IMR-90 (cell line): ENCODE results near the gene EP300. TPM values are rescaled to one million over a fixed set of nuclear protein-coding genes. Genes with fewer than 3 reads are reported as not detected.

ENCODE experiments used
- ATAC-seq: fragments of 200-7000 bp; cut with Tn5 transposase; 2 replicates; pipeline ENCODE4 v1.9.1; 2020; ENCODE audit warnings: low read depth, mild to moderate bottlenecking, moderate library complexity
- BruUV-seq: library from RNA; stranded (reverse); fragments of 400-500 nt; replicated peaks from 2 replicates; lab custom pipeline; 2021; lab: Mats Ljungman, UMichigan
- CTCF ChIA-PET: fragments of 300-600 bp; formaldehyde crosslinking; extraction: SDS; loops from one replicate; lab custom pipeline; 2021; ENCODE audit warnings: antibody characterized with exemption; lab: Yijun Ruan, JAX
- POLR2A ChIA-PET: fragments of 300-600 bp; sonication (Branson Sonifier 250); formaldehyde crosslinking; loops from one replicate; lab custom pipeline; 2022; ENCODE audit warnings: antibody characterized with exemption; ENCODE audit not compliant: unreplicated experiment; lab: Charles Lee
- DNase-seq: peaks from one replicate; pipeline ENCODE4 v3.0.0; 2013
- H2AFZ ChIP-seq: replicated peaks from 2 replicates; pipeline ENCODE3; 2013; ENCODE audit warnings: low read length, mild to moderate bottlenecking; ENCODE audit not compliant: poor library complexity
- H2AK5ac ChIP-seq: 2 replicates; pipeline ENCODE4 v1.6.1; 2013; ENCODE audit warnings: low read depth, low read length, inconsistent platforms
- H2AK9ac ChIP-seq: replicated peaks from 2 replicates; pipeline ENCODE3; 2013; ENCODE audit warnings: mild to moderate bottlenecking, low read depth, low read length, moderate library complexity; ENCODE audit not compliant: poor library complexity
- H2BK120ac ChIP-seq: 2 replicates; pipeline ENCODE4 v1.6.1; 2013; ENCODE audit warnings: low read depth, low read length, inconsistent platforms
- H2BK15ac ChIP-seq: 3 replicates; pipeline ENCODE4 v1.6.1; 2013; ENCODE audit warnings: low read depth, low read length, inconsistent platforms
- H2BK20ac ChIP-seq: 2 replicates; pipeline ENCODE4 v1.6.1; 2013; ENCODE audit warnings: low read depth, mild to moderate bottlenecking, inconsistent platforms, low read length, moderate library complexity
- H2BK5ac ChIP-seq: 2 replicates; pipeline ENCODE4 v1.6.1; 2013; ENCODE audit warnings: mild to moderate bottlenecking, low read depth, low read length, inconsistent platforms; ENCODE audit not compliant: poor library complexity, severe bottlenecking
- H3K14ac ChIP-seq: replicated peaks from 2 replicates; pipeline ENCODE4 v1.6.1; 2013; ENCODE audit warnings: low read depth, low read length, inconsistent platforms
- H3K18ac ChIP-seq: 2 replicates; pipeline ENCODE4 v1.6.1; 2013; ENCODE audit warnings: low read depth, low read length, control low read depth
- H3K23ac ChIP-seq: 2 replicates; pipeline ENCODE4 v1.6.1; 2013; ENCODE audit warnings: low read depth, low read length, inconsistent platforms
- H3K27ac ChIP-seq: 2 replicates; pipeline ENCODE4 v1.5.1; 2013; ENCODE audit warnings: mild to moderate bottlenecking, control low read depth, low read length; ENCODE audit not compliant: insufficient read depth
- H3K27me3 ChIP-seq: 2 replicates; pipeline ENCODE4 v1.6.1; 2013; ENCODE audit warnings: low read length; ENCODE audit not compliant: control insufficient read depth, insufficient read depth
- H3K36me3 ChIP-seq: 2 replicates; pipeline ENCODE4 v1.6.1; 2013; ENCODE audit warnings: low read length, mixed read lengths; ENCODE audit not compliant: control insufficient read depth, insufficient read depth
- H3K4ac ChIP-seq: 2 replicates; pipeline ENCODE4 v1.6.1; 2013; ENCODE audit warnings: low read depth, low read length, inconsistent platforms
- H3K4me1 ChIP-seq: 2 replicates; pipeline ENCODE4 v1.6.1; 2013; ENCODE audit warnings: low read length, mixed read lengths; ENCODE audit not compliant: control insufficient read depth, insufficient read depth
- H3K4me2 ChIP-seq: 2 replicates; pipeline ENCODE4 v1.6.1; 2013; ENCODE audit warnings: low read depth, mild to moderate bottlenecking, control low read depth, low read length, moderate library complexity
- H3K4me3 ChIP-seq: 2 replicates; pipeline ENCODE4 v1.5.1; 2013; ENCODE audit warnings: low read depth, mild to moderate bottlenecking, control low read depth, low read length, moderate library complexity; ENCODE audit not compliant: insufficient read depth
- H3K56ac ChIP-seq: 2 replicates; pipeline ENCODE4 v1.6.1; 2013; ENCODE audit warnings: low read length, inconsistent platforms; ENCODE audit not compliant: insufficient read depth; ENCODE audit errors: extremely low read depth
- H3K79me1 ChIP-seq, 2 experiments: 2 replicates each; pipeline ENCODE4 v1.6.1; 2013; ENCODE audit warnings: low read length in 2 of 2, inconsistent platforms in 1 of 2, low read depth in 1 of 2
- H3K9ac ChIP-seq: 2 replicates; pipeline ENCODE4 v1.6.1; 2013; ENCODE audit warnings: low read depth, low read length, control low read depth
- H3K9me1 ChIP-seq: 2 replicates; pipeline ENCODE4 v1.6.1; 2013; ENCODE audit warnings: low read length, inconsistent platforms; ENCODE audit not compliant: insufficient read depth
- H3K9me3 ChIP-seq: 2 replicates; pipeline ENCODE4 v1.6.1; 2013; ENCODE audit warnings: low read length; ENCODE audit not compliant: control insufficient read depth, insufficient read depth
- H4K20me1 ChIP-seq: 2 replicates; pipeline ENCODE4 v1.6.1; 2013; ENCODE audit warnings: low read length, inconsistent platforms; ENCODE audit not compliant: insufficient read depth
- H4K5ac ChIP-seq: 2 replicates; pipeline ENCODE4 v1.6.1; 2013; ENCODE audit warnings: mild to moderate bottlenecking, low read depth, low read length, control low read depth
- H4K8ac ChIP-seq, 2 experiments: 2 replicates each; pipeline ENCODE4 v1.6.1; 2013; ENCODE audit warnings: low read depth in 2 of 2, low read length in 2 of 2, control low read depth in 1 of 2, inconsistent platforms in 1 of 2
- H4K91ac ChIP-seq: 2 replicates; pipeline ENCODE4 v1.6.1; 2013; ENCODE audit warnings: low read depth, low read length, inconsistent platforms; ENCODE audit not compliant: insufficient read depth
- CHD1 ChIP-seq: IDR thresholded peaks from 2 replicates; pipeline ENCODE4 v1.6.1; 2012; ENCODE audit warnings: low read depth, low read length, improper control_type of control experiment
- FOS ChIP-seq: fragments of 150-350 bp; IDR thresholded peaks from 2 replicates; pipeline ENCODE4 v1.6.1; 2016; ENCODE audit warnings: low read depth, low read length
- MAFK ChIP-seq: IDR thresholded peaks from 2 replicates; pipeline ENCODE4 v1.6.1; 2012; ENCODE audit warnings: low read depth, low read length, improper control_type of control experiment
- MAZ ChIP-seq: IDR thresholded peaks from 2 replicates; pipeline ENCODE4 v1.6.1; 2012; ENCODE audit warnings: low read depth, mild to moderate bottlenecking, low read length, improper control_type of control experiment, moderate library complexity, borderline replicate concordance
- MXI1 ChIP-seq: IDR thresholded peaks from 2 replicates; pipeline ENCODE4 v1.6.1; 2012; ENCODE audit warnings: low read depth, mild to moderate bottlenecking, low read length, moderate library complexity, borderline replicate concordance
- NFE2L2 ChIP-seq: fragments of 150-350 bp; IDR thresholded peaks from 2 replicates; pipeline ENCODE4 v1.6.1; 2016; ENCODE audit warnings: low read depth, mild to moderate bottlenecking, low read length
- POLR2A ChIP-seq: IDR thresholded peaks from 2 replicates; pipeline ENCODE4 v1.6.1; 2012; ENCODE audit warnings: mild to moderate bottlenecking, low read depth, low read length
- RFX5 ChIP-seq: IDR thresholded peaks from 2 replicates; pipeline ENCODE4 v1.8.0; 2012; ENCODE audit warnings: low read depth, mild to moderate bottlenecking, low read length, moderate library complexity
- SMC3 ChIP-seq: fragments of 150-350 bp; IDR thresholded peaks from 2 replicates; pipeline ENCODE4 v1.6.1; 2016; ENCODE audit warnings: low read depth, mild to moderate bottlenecking, antibody characterized with exemption, low read length, moderate library complexity
- WGBS, 2 experiments: methylation state at CpG; one replicate each; pipeline versions ENCODE4 v1.1.5 to v1.1.7; 2013; ENCODE audit warnings: missing lambda C conversion rate in 2 of 2; ENCODE audit not compliant: insufficient read length in 1 of 2; ENCODE audit errors: extremely low coverage in 2 of 2; 5-methylcytosine and 5-hydroxymethylcytosine counted together
- dilution Hi-C: fragments of 300-500 bp; cut with HindIII; formaldehyde crosslinking; loops from one replicate; pipeline ENCODE4 v1.14.3; 2018; ENCODE audit warnings: low sequenced_read_pairs; ENCODE audit not compliant: unreplicated experiment
- in situ Hi-C: fragments of 300-500 bp; cut with MboI; formaldehyde crosslinking; loops from 3 replicates; pipeline ENCODE4 v1.14.3; 2019; ENCODE audit warnings: low sequenced_read_pairs, inconsistent platforms, mixed read lengths
- intact Hi-C: fragments of 100-400 bp; cut with micrococcal nuclease; formaldehyde crosslinking; loops from 2 replicates; pipeline ENCODE4 v1.10.0; 2022
- polyA plus RNA-seq, 3 experiments: library from polyadenylated mRNA; depleted of rRNA; stranded (reverse); fragments of >200 nt; gene quantifications; 2 replicates each; pipeline ENCODE4 v1.2.3, GENCODE V29; 2012; ENCODE audit warnings: low replicate concordance in 1 of 3
- total RNA-seq: library from RNA; depleted of rRNA; stranded (reverse); fragments of >200 nt; gene quantifications from 2 replicates; pipeline ENCODE4 v1.2.3, GENCODE V29; 2012
- TF ChIP-seq, protein P1 (sequence below): fragments of 150-350 bp; IDR thresholded peaks from 2 replicates; pipeline ENCODE4 v1.6.1; 2017; ENCODE audit warnings: mild to moderate bottlenecking, antibody characterized with exemption, low read length, low read depth
- TF ChIP-seq, protein P2 (sequence below): fragments of 150-350 bp; IDR thresholded peaks from 2 replicates; pipeline ENCODE4 v1.6.1; 2016; ENCODE audit warnings: low read depth, mild to moderate bottlenecking, low read length, moderate library complexity, borderline replicate concordance

The EP300 gene
- total and polyA plus RNA-seq, 2 of the 4 experiments (the other 2 are of a cell fraction): 23.3 to 27.4 TPM

DNA sequence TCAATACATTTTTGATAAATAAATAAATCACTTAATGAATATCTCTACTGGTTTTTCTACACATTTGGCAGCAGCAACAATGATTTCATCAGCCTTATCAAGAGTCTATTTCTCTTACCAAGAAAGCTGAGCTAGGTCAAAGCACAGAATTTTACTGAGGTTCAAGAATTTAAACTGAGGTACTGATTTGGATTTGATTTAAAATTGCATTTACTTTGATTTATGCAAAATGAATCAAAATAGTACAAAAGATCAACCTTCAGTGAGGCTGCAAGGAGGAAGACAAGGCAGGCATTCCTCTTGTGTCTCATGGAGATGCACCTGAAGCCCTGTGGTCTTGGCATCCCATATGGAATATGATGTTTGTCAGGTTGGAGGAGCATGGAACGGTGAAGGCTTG, 15.5 kb upstream of the EP300 start:
- Histone ChIP-seq H3K36me3 (no peaks in the 10 kb centered on the region), H3K4ac (no peak overlapping the region), H2AK9ac (no peak overlapping the region), H3K9ac (no peak overlapping the region), H2BK15ac (no peak overlapping the region), H4K91ac (no peak overlapping the region), H2AK5ac (no peak overlapping the region), H3K4me1 (no peaks in the 10 kb centered on the region), H3K27me3 (peaks cover 9% of the 10 kb centered on the region), H3K27ac (no peak overlapping the region), H3K79me1 (no peaks in the 10 kb centered on the region), H2BK120ac (no peak overlapping the region), H4K5ac (no peak overlapping the region), H4K8ac (no peak overlapping the region), H3K9me3 (no peaks in the 10 kb centered on the region), H2BK5ac (no peak overlapping the region), H3K56ac (no peak overlapping the region), H3K9me1 (no peaks in the 10 kb centered on the region), H3K4me3 (no peak overlapping the region), H2AFZ (no peak overlapping the region), H3K18ac (no peak overlapping the region), H3K4me2 (no peak overlapping the region), H4K20me1 (no peaks in the 10 kb centered on the region), H3K23ac (no peak overlapping the region), H3K14ac (no peak overlapping the region), H2BK20ac (no peak overlapping the region)
- dilution Hi-C loops: no loop called here
- DNase-seq (no peak), ATAC-seq (no peak)
- TF ChIP-seq MAZ (no peak), MAFK (no peak), SMC3 (no peak), NFE2L2 (no peak), POLR2A (no peak), FOS (no peak), CHD1 (no peak), MXI1 (no peak), RFX5 (no peak)
- TF ChIP-seq, protein P1, sequence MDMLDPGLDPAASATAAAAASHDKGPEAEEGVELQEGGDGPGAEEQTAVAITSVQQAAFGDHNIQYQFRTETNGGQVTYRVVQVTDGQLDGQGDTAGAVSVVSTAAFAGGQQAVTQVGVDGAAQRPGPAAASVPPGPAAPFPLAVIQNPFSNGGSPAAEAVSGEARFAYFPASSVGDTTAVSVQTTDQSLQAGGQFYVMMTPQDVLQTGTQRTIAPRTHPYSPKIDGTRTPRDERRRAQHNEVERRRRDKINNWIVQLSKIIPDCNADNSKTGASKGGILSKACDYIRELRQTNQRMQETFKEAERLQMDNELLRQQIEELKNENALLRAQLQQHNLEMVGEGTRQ: no peak
- TF ChIP-seq, protein P2, sequence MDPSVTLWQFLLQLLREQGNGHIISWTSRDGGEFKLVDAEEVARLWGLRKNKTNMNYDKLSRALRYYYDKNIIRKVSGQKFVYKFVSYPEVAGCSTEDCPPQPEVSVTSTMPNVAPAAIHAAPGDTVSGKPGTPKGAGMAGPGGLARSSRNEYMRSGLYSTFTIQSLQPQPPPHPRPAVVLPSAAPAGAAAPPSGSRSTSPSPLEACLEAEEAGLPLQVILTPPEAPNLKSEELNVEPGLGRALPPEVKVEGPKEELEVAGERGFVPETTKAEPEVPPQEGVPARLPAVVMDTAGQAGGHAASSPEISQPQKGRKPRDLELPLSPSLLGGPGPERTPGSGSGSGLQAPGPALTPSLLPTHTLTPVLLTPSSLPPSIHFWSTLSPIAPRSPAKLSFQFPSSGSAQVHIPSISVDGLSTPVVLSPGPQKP: no peak
- POLR2A ChIA-PET: no interaction called here
- CTCF ChIA-PET: interaction anchor here (0.7 kb wide), 1 partner anchor 25 kb away, joined by 3 read pairs; no protein-coding TSS in a partner anchor
- in situ Hi-C loops: no loop called here
- WGBS, 2 experiments: no CpG with 5 or more reads among the region's 1 CpG
- no TSS peak for BruUV-seq
- intact Hi-C loops: no loop called here
